ENCODE results near the gene TFE3.

Gene TFE3

GRCh38 chrX:49067285-49068120, 24.3 kb upstream of the TFE3 start:
- no peak overlapping the region for H3K4me3 ChIP-seq (replicated peaks; ENCODE audit: low read depth, low read length)
- TF ChIP-seq CTCF (IDR thresholded peaks at IDR 0.05; ENCODE audit: low read length, missing control alignments), result no peak
- DNase-seq (ENCODE audit: low read depth), result no peak

- TF ChIP-seq CTCF (IDR thresholded peaks at IDR 0.05; ENCODE audit: low read length, missing control alignments), result no peak
- DNase-seq (ENCODE audit: low read depth), result no peak
- H3K4me3 ChIP-seq (replicated peaks; ENCODE audit: low read depth, low read length), result no peak overlapping the region
Observed at GRCh38 chrX:49066690-49067089, 23.5 kb upstream of the TFE3 start.

DNA sequence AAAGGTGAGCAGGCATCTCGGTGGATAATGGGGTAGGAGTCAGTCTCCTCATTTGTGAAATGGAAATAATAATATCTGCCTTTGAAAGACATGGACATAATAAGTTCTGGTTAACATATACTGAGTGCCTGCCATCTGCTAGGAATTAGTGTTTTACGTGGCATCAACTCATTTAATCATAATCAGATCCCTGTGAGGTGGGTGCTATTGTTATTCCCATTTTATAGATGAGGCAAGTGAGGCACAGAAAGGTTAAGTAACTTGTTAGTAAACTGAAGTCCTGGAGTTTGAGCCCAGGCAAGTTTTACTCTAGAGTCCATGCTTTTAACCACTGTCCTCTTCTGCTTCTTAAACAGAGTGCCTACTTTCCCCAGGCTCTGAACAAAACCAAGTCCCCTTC, 23.1 kb upstream of the TFE3 start:
- no peak overlapping the region for H3K4me3 ChIP-seq (replicated peaks; ENCODE audit: low read depth, low read length)
- DNase-seq (ENCODE audit: low read depth), result no peak
- TF ChIP-seq CTCF (IDR thresholded peaks at IDR 0.05; ENCODE audit: low read length, missing control alignments), result no peak

DNA sequence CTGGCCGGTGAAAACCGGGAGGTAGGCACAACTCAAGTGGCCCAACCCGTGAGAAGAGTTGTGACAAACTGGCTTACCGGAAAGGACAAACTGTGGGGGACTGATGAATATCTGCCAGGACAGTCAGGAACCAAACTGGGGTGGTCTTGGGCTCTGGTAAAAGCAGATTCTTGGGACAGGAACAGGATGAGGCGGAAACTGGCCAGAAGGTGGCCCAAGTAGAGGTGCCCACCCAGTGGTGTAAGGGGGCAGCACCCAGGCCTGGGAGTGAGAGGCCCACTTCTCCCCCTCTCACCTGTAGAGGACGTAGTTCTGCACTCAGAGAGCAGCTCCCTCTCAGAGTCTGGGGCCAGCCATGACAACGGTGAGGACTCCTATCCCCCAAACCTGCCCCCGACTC, 21.6 kb upstream of the TFE3 start:
- TF ChIP-seq CTCF (IDR thresholded peaks at IDR 0.05; ENCODE audit: low read length, missing control alignments), result no peak
- DNase-seq (ENCODE audit: low read depth), result no peak
- no peak overlapping the region for H3K4me3 ChIP-seq (replicated peaks; ENCODE audit: low read depth, low read length)

DNA sequence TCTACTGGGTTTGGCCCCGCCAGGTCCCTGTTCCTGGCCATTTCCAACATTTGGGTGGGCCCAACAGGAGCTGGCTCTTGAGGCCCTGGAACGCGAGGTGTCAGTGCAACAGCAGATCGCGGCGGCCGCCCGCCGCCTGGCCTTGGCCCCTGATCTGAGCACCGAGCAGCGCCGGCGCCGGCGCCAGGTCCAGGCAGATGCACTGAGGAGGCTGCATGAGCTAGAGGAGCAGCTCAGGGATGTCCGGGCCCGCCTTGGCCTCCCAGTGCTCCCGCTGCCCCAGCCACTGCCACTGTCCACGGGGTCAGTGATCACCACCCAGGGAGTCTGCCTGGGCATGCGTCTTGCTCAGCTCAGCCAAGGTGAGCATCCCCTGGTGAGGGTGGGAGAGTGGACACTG, 21.1 kb upstream of the TFE3 start:
- DNase-seq (ENCODE audit: low read depth), result no peak
- no peak for TF ChIP-seq CTCF (IDR thresholded peaks at IDR 0.05; ENCODE audit: low read length, missing control alignments)
- no peak overlapping the region for H3K4me3 ChIP-seq (replicated peaks; ENCODE audit: low read depth, low read length)

- no peak for TF ChIP-seq CTCF (IDR thresholded peaks at IDR 0.05; ENCODE audit: low read length, missing control alignments)
- no peak overlapping the region for H3K4me3 ChIP-seq (replicated peaks; ENCODE audit: low read depth, low read length)
- no peak for DNase-seq (ENCODE audit: low read depth)
Observed at GRCh38 chrX:49063715-49064114, 20.6 kb upstream of the TFE3 start.

DNA sequence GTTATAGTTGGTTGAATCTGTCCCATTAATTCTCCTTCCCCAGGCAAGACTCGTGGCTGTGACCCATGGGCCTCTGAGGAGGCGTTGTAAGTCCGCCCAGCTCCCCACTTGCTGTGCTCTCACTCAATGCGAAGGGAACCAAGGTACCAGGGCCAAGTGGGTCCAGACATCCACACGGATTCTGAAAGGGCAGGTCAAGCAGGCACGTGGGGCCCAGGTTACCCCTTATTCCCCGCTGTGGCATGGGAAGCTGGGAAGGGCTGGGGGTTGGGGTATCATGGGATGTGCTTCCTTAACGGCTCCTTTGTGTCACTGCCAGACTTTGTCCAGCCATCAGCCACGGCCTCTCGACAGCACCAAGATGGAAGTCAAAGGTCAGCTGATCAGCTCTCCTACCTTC, 18.8 kb upstream of the TFE3 start:
- no peak for DNase-seq (ENCODE audit: low read depth)
- no peak for TF ChIP-seq CTCF (IDR thresholded peaks at IDR 0.05; ENCODE audit: low read length, missing control alignments)
- H3K4me3 ChIP-seq (replicated peaks; ENCODE audit: low read depth, low read length), result no peak overlapping the region

Measured in fibroblast of pulmonary artery (primary cell).